Measurements from ENCODE around the gene KCTD5.

DNA sequence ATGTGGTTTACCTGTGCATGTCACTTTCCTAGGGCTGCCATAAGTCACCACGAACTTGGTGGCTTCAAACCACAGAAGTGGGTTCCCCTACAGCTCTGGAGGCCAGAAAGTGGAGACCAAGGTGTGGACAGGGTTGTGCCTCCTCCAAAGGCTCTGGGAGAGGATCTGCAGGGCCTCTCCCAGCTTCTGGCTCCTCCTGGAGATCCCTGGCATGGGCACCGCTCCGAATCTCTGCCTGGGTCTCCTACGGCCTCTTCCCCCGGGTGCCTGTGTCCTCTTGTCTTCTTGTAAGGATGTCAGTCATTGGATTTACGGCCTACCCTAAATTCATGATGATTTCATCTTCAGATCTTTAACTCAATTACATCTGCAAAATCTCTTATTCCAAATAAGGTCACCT lies 67.6 kb downstream of the KCTD5 start:
- TF ChIP-seq, protein P1, sequence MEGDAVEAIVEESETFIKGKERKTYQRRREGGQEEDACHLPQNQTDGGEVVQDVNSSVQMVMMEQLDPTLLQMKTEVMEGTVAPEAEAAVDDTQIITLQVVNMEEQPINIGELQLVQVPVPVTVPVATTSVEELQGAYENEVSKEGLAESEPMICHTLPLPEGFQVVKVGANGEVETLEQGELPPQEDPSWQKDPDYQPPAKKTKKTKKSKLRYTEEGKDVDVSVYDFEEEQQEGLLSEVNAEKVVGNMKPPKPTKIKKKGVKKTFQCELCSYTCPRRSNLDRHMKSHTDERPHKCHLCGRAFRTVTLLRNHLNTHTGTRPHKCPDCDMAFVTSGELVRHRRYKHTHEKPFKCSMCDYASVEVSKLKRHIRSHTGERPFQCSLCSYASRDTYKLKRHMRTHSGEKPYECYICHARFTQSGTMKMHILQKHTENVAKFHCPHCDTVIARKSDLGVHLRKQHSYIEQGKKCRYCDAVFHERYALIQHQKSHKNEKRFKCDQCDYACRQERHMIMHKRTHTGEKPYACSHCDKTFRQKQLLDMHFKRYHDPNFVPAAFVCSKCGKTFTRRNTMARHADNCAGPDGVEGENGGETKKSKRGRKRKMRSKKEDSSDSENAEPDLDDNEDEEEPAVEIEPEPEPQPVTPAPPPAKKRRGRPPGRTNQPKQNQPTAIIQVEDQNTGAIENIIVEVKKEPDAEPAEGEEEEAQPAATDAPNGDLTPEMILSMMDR (IDR thresholded peaks at IDR 0.05; ENCODE audit: borderline replicate concordance, extremely low read depth, low read length, poor library complexity, severe bottlenecking) = no peak
- no peak for TF ChIP-seq EZH2 (IDR thresholded peaks at IDR 0.05; ENCODE audit: borderline replicate concordance, low read depth, low read length, severe bottlenecking)

Data from DND-41 (cell line).